Stimulated activated CD8-positive, alpha-beta memory T cell treated with anti-CD3 and anti-CD28 coated beads, Interleukin-15, amount 100 ng/mL, for 1 hour (primary cell): ENCODE data around the gene GYPA.
"Not testable (repeated sequence)": the region's sequence is repeated elsewhere in the genome, so short reads cannot be mapped to it uniquely, and the experiment has no call there.

ENCODE experiments used
- DNase-seq: peaks from one replicate; pipeline ENCODE4 v3.0.0-alpha.2; 2020; ENCODE audit warnings: low read depth

The GYPA gene

GRCh38 chr4:144128709-144129320, 11.7 kb downstream of the GYPA start:
- not testable (repeated sequence) for DNase-seq

- DNase-seq: not testable (repeated sequence)
Measured at GRCh38 chr4:144125109-144125508, 15.4 kb downstream of the GYPA start.

- not testable (repeated sequence) for DNase-seq
Measured at GRCh38 chr4:144123982-144124635, 16.4 kb downstream of the GYPA start.

GRCh38 chr4:144123269-144123668, 17.2 kb downstream of the GYPA start:
- DNase-seq: not testable (repeated sequence)

- DNase-seq: not testable (repeated sequence)
Measured at GRCh38 chr4:144119752-144120151, 20.8 kb downstream of the GYPA start.

- DNase-seq: no peak
Measured at GRCh38 chr4:144115519-144115918, 25.0 kb downstream of the GYPA start.

GRCh38 chr4:144113546-144113945, 27.0 kb downstream of the GYPA start:
- no peak for DNase-seq

- DNase-seq: no peak
Measured at GRCh38 chr4:144104509-144105130, 35.9 kb downstream of the GYPA start.

GRCh38 chr4:144097776-144098175, 42.7 kb downstream of the GYPA start:
- not testable (repeated sequence) for DNase-seq

- DNase-seq: not testable (repeated sequence)
Measured at GRCh38 chr4:144093995-144094394, 46.5 kb downstream of the GYPA start.

GRCh38 chr4:144091181-144091580, 49.3 kb downstream of the GYPA start:
- DNase-seq: not testable (repeated sequence)

- no peak for DNase-seq
Measured at GRCh38 chr4:144090744-144091143, 49.8 kb downstream of the GYPA start.

- DNase-seq: not testable (repeated sequence)
Measured at GRCh38 chr4:144082053-144082452, 58.5 kb downstream of the GYPA start.

- DNase-seq: not testable (repeated sequence)
Measured at GRCh38 chr4:144080135-144080534, 60.4 kb downstream of the GYPA start.

- DNase-seq: not testable (repeated sequence)
Measured at GRCh38 chr4:144078746-144079145, 61.8 kb downstream of the GYPA start.

- DNase-seq: not testable (repeated sequence)
Measured at GRCh38 chr4:144061556-144061955, 79.0 kb downstream of the GYPA start.

- DNase-seq: not testable (repeated sequence)
Measured at GRCh38 chr4:144060234-144060859, 80.2 kb downstream of the GYPA start.
